Measurements from ENCODE around the gene SULT1C3. TPM values are rescaled to one million over a fixed set of nuclear protein-coding genes. Genes with fewer than 3 reads are reported as not detected.

The SULT1C3 gene
- total and polyA plus RNA-seq, 2 of the 8 experiments (the other 6 are each of a cell fraction or from before 2014, with no cell fraction given): not detected

GRCh38 chr2:108288534-108289106 lies 48.9 kb downstream of the SULT1C3 start, which contains the start of gene SULT1C2:
Gene SULT1C2, plus strand, starts transcription at chr2:108288895. Its CDS starts 4,773 bp downstream, at chr2:108293668.
- no peaks in the 10 kb centered on the region for H3K23me2 ChIP-seq (ENCODE audit: low read depth, low read length)
- no peak within 1 kb of the TSS for H3K14ac ChIP-seq (ENCODE audit: insufficient read length)
- peak within 1 kb of the TSS; percentile 65; the same call in 1 of the 2 replicates for H2BK15ac ChIP-seq (ENCODE audit: low read length)
- H3K9ac ChIP-seq (replicated peaks in 1 of 4; ENCODE audit: extremely low read depth in 1 of 4, low read depth in 3 of 4, low read length in 3 of 4): peak within 1 kb of the TSS in 1 of 4 experiments; percentile 61; a peak in 4 of 7 replicates
- no peak within 1 kb of the TSS for H3K56ac ChIP-seq (replicated peaks; ENCODE audit: insufficient read length, low read depth, low read length)
- H3K79me1 ChIP-seq (ENCODE audit: low read depth, low read length): no peaks in the 10 kb centered on the region
- DNase-seq (ENCODE audit: low read depth in 1 of 2, low spot score in 2 of 2): peak; percentile 13 to 57
- no peaks in the 10 kb centered on the region for H3K9me3 ChIP-seq (ENCODE audit: insufficient read depth in 2 of 2, low read depth in 1 of 2, low read length in 1 of 2)
- H3K4me1 ChIP-seq (replicated peaks in 1 of 4; ENCODE audit: control insufficient read depth in 3 of 4, insufficient read depth in 4 of 4, low read length in 3 of 4): peaks cover 0 to 13% (median 4%) of the 10 kb centered on the region in 4 experiments; a peak in 3 of 7 replicates
- peak within 1 kb of the TSS; percentile 96 for H2AFZ ChIP-seq (ENCODE audit: low read length)
- no peak within 1 kb of the TSS for H4K5ac ChIP-seq (ENCODE audit: insufficient read length, low read depth, low read length)
- no peaks in the 10 kb centered on the region for H3K36me3 ChIP-seq (ENCODE audit: control insufficient read depth in 2 of 4, insufficient read depth in 4 of 4, low read length in 3 of 4)
- H3K79me2 ChIP-seq (ENCODE audit: control insufficient read depth in 1 of 2, insufficient read depth in 2 of 2, low read length in 2 of 2): no peaks in the 10 kb centered on the region
- ChIA-PET CTCF (ENCODE audit: partially characterized antibody) (interaction anchor here (1.8 kb wide), 1 partner anchor 10 kb away, joined by 5 read pairs; no protein-coding TSS in a partner anchor), POLR2A (ENCODE audit: partially characterized antibody) (interaction anchor here (0.8 to 1.1 kb wide), 4 partner anchors 9 to 28 kb away, joined by 3 to 5 read pairs (median 3); no protein-coding TSS in a partner anchor)
- no peak within 1 kb of the TSS; the same call in 1 of the 2 replicates for H2AK5ac ChIP-seq (ENCODE audit: low read depth, low read length)
- 15% methylated on average over 7 of the region's 7 CpGs; no CpG with 5 or more reads in 1 of the 2 experiments for WGBS, 2 experiments (ENCODE audit: extremely low coverage in 1 of 2, insufficient coverage in 1 of 2, insufficient read length in 1 of 2, insufficient replicate concordance in 2 of 2, low coverage in 1 of 2, low lambda C conversion rate in 2 of 2, missing lambda C conversion rate in 1 of 2)
- peak within 1 kb of the TSS; percentile 85 for H2BK12ac ChIP-seq (ENCODE audit: low read depth, low read length)
- H4K91ac ChIP-seq (replicated peaks; ENCODE audit: insufficient read length, low read length): peak within 1 kb of the TSS; percentile 29
- peak within 1 kb of the TSS in 2 of 4 experiments; percentile 15 to 37; a peak in 3 of 8 replicates for H3K4me3 ChIP-seq (ENCODE audit: extremely low read depth in 1 of 4, insufficient read depth in 2 of 4, low read depth in 3 of 4, low read length in 4 of 4)
- peaks cover 0 to 3% (median 1%) of the 10 kb centered on the region in 4 experiments; a peak in 1 of 7 replicates for H3K27me3 ChIP-seq (replicated peaks in 1 of 4; ENCODE audit: control insufficient read depth in 3 of 4, extremely low read depth in 1 of 4, insufficient read depth in 3 of 4, low read length in 3 of 4)
- H2BK5ac ChIP-seq (ENCODE audit: low read depth, low read length): peak within 1 kb of the TSS; percentile 27; the same call in 1 of the 2 replicates
- peak within 1 kb of the TSS; percentile 4; the same call in 1 of the 2 replicates for H3K27ac ChIP-seq (ENCODE audit: low read depth, low read length)
- peak; percentile 85 for FAIRE-seq
- H3K18ac ChIP-seq (ENCODE audit: extremely low read depth, low read length): peak within 1 kb of the TSS; percentile 33
- no peaks in the 10 kb centered on the region for H4K20me1 ChIP-seq (replicated peaks in 1 of 2; ENCODE audit: control insufficient read depth in 1 of 2, insufficient read depth in 2 of 2, low read length in 2 of 2)
- H2BK120ac ChIP-seq (replicated peaks; ENCODE audit: low read depth, low read length): no peak within 1 kb of the TSS
- peak within 1 kb of the TSS; percentile 61 to 73 for H3K4me2 ChIP-seq (ENCODE audit: insufficient read depth in 1 of 2, low read depth in 2 of 2, low read length in 2 of 2)
- H4K8ac ChIP-seq (ENCODE audit: extremely low read depth, insufficient read depth, low read length): peak within 1 kb of the TSS; percentile 20; the same call in 1 of the 2 replicates
- H3K23ac ChIP-seq (ENCODE audit: insufficient read length): no peak within 1 kb of the TSS
- H3K4ac ChIP-seq (replicated peaks; ENCODE audit: insufficient read length, low read depth, low read length): no peak within 1 kb of the TSS
- peak within 1 kb of the TSS; percentile 88; the same call in 1 of the 2 replicates for H2BK20ac ChIP-seq (ENCODE audit: low read length)
- no peak for TF ChIP-seq CHD1 (IDR thresholded peaks at IDR 0.05; ENCODE audit: low read depth, low read length)
- TF ChIP-seq POLR2A (IDR thresholded peaks at IDR 0.05; ENCODE audit: control extremely low read depth in 1 of 2, low read depth in 2 of 2, low read length in 2 of 2): peak in 1 of 2 experiments; percentile 72; a peak in 1 of 3 replicates
- no peak for TF ChIP-seq TEAD4 (IDR thresholded peaks at IDR 0.05; ENCODE audit: low read depth, low read length)
- peak; percentile 45 for TF ChIP-seq MAX (IDR thresholded peaks at IDR 0.05)
- TF ChIP-seq USF2 (IDR thresholded peaks at IDR 0.05; ENCODE audit: low read length): peak; percentile 48; the same call in 1 of the 2 replicates
- peak; percentile 31 for TF ChIP-seq KDM4A (IDR thresholded peaks at IDR 0.05; ENCODE audit: low read depth, low read length, severe bottlenecking)
- TF ChIP-seq TAF1 (IDR thresholded peaks at IDR 0.05; ENCODE audit: low read depth, low read length): peak; percentile 70
- 0 out of 2 replicates have a peak, but pooled peaks have one; percentile 13 for TF ChIP-seq SP1 (IDR thresholded peaks at IDR 0.05; ENCODE audit: low read depth, low read length)
- no peak for TF ChIP-seq ATF2 (IDR thresholded peaks at IDR 0.05; ENCODE audit: low read length)

Data from H1 (cell line).